D721Med (cell line): Measurements from ENCODE around the gene RPL36A.

ENCODE experiments used
- DNase-seq: peaks from one replicate; pipeline ENCODE4 v3.0.0; 2011; ENCODE audit warnings: low spot score; ENCODE audit not compliant: insufficient read length
- FAIRE-seq: peaks from 2 replicates; lab custom pipeline; 2011; peaks lifted over from hg19 to GRCh38; lab: Jason Lieb, UNC
- TF ChIP-seq, protein P1 (sequence below): IDR thresholded peaks from 2 replicates; pipeline ENCODE4 v1.5.1; 2012; ENCODE audit warnings: mild to moderate bottlenecking, control low read depth; ENCODE audit not compliant: insufficient read depth; ENCODE audit errors: missing control alignments

The RPL36A gene

DNA sequence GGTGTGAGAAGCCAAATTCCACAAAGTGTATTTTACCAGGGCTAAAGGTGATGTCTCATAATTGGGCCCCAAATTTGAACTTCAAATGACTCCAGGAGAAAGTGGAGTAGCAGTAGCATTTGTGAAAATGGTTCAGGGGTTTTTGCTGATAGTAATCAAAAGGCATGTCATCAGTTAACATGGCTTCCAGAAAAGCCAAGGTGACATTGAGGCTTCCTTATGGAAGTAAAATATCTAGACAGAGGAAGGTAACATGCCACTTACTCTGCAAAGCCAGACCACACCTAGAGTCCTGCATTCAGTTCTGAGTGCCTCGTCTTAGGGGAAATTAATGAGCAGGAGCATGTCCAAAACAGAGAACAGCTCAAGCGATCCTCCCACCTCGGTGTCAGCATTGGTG, 2.2 kb upstream of the RPL36A start:
- no peak for DNase-seq
- no peak for FAIRE-seq
- TF ChIP-seq, protein P1, sequence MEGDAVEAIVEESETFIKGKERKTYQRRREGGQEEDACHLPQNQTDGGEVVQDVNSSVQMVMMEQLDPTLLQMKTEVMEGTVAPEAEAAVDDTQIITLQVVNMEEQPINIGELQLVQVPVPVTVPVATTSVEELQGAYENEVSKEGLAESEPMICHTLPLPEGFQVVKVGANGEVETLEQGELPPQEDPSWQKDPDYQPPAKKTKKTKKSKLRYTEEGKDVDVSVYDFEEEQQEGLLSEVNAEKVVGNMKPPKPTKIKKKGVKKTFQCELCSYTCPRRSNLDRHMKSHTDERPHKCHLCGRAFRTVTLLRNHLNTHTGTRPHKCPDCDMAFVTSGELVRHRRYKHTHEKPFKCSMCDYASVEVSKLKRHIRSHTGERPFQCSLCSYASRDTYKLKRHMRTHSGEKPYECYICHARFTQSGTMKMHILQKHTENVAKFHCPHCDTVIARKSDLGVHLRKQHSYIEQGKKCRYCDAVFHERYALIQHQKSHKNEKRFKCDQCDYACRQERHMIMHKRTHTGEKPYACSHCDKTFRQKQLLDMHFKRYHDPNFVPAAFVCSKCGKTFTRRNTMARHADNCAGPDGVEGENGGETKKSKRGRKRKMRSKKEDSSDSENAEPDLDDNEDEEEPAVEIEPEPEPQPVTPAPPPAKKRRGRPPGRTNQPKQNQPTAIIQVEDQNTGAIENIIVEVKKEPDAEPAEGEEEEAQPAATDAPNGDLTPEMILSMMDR: no peak

DNA sequence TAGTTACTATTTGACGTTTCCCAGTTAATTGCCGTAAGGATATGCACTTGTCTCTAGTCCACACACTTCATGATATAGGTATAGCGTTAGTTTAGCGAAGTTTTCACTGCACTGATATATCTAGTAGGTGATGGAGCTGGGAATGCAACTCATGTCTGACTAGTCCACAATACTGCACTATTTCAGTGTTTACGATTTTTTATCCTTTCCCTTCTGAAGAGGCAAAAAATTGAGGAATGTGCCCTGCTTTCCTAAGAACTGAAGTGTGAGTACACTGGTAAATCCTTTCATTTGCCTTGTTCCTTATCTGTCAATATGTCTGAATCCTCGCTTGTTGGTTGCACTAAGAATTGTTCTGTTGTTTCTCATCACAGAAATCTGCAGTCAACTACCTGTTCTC, 1.0 kb downstream of the RPL36A start:
- TF ChIP-seq, protein P1: no peak
- DNase-seq (no peak), FAIRE-seq (no peak)

DNA sequence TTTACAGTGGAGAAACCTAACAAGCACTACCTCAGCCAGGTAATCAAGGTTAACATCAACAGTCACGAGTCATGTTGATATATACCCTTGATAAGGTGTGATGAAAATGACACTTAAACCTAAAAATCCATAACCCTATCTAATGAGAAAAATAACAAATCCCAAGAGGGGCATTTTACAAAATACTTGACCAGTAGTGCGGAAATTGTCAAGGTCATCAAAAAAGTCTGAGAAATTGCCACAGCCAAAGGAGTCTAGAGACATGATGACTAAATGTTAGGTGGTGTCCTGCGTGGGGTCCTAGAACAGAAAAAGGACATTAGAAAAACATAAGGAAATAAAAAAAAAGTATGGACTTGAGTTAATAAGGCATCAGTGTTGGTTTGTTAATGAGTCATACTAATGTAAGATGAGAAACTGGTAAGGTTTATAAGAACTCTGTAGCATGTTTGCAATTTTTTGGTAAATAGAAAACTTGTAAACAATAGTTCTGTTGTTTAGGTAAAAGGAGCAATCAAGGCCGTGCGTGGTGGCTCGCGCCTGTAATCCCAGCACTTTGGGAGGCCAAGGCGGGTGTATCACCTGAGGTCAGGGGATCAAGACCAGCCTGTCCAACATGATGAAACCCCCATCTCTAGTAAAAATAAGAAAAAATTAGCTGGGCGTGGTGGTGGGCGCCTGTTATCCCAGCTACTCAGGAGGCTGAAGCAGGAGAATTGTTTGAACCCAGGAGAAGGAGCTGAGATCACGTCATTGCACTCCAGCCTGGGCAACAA, 2.9 kb downstream of the RPL36A start:
- FAIRE-seq (no peak), DNase-seq (no peak)
- TF ChIP-seq, protein P1: no peak

DNA sequence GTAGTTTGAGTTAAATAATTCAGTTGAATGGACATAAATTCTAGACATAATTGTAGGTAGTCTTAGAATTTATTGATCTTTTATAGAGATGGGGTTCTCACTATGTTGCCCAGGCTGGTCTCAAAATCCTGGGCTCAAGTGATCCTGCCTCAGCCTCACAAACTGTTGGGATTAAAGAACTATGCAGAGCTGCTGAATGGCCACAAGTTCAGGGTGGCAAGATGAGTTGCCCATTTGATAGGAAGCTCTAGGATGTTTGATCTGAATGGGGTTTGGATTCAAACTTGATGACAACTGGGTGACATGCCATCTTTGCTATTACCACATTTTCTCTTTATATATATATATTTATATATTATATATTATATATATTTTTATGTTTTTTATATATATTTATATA, 3.6 kb downstream of the RPL36A start:
- TF ChIP-seq, protein P1: no peak
- no peak for DNase-seq
- FAIRE-seq: no peak

DNA sequence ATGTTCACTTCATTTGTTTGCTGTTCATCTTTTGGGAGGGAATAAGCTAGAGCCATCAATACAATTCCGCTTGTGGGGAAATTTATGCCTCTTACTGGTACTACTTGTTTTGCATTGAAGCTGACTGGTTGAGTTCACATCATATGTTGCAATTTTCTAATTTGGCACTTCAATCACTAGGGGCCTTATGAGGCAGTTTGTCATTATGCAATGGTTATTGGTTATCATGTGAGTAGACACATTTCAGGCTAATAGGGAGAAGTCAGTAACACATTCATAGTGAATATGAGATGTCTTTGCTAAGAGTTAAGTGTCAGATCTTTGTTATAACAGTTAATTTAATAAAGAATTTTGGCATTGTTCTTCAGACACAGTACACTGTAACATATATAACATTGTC, 5.0 kb downstream of the RPL36A start:
- FAIRE-seq (no peak), DNase-seq (no peak)
- TF ChIP-seq, protein P1: no peak

DNA sequence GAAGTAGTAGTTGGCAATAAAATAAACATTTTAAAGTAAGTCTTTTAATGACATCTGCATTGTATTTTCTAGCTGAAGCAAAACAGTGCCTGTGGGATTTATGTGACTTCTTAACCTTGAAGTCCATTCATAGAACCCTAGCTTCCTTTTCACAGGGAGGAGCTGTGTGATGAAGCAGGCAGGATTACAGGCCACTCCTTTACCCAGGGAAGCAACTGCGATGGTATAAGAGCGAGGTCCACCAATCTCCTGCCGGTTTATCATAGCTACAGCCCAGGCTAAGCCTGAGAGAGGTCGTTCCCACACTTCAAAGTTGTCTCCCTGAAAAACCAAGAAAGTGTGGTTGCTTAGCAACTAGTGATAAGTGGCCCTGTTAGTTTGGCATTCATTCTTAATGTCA, 7.0 kb downstream of the RPL36A start:
- DNase-seq (no peak), FAIRE-seq (no peak)
- TF ChIP-seq, protein P1: no peak

- TF ChIP-seq, protein P1: no peak
- DNase-seq (no peak), FAIRE-seq (no peak)
Measured at GRCh38 chrX:101398694-101399093, 7.9 kb downstream of the RPL36A start.
